ENCODE measurements around the gene LOXL1.

Gene LOXL1

GRCh38 chr15:73899197-73900094 lies 26.8 kb upstream of the LOXL1 start:
- no peaks in the 10 kb centered on the region for H3K4me1 Mint-ChIP-seq
- H3K9me3 Mint-ChIP-seq: no peaks in the 10 kb centered on the region
- peaks cover under 1% of the 10 kb centered on the region for H3K36me3 Mint-ChIP-seq (ENCODE audit: low read depth)
- H3K27me3 Mint-ChIP-seq (ENCODE audit: low read depth): peaks cover 9% of the 10 kb centered on the region
- no peak overlapping the region for H3K27ac Mint-ChIP-seq
- TF ChIP-seq CTCF (IDR thresholded peaks at IDR 0.05; ENCODE audit: unreplicated experiment in 3 of 3): no peak
- no peak overlapping the region for H3K4me3 Mint-ChIP-seq

- no peak overlapping the region for H3K27ac Mint-ChIP-seq
- H3K27me3 Mint-ChIP-seq (ENCODE audit: low read depth): peaks cover 4% of the 10 kb centered on the region
- H3K4me3 Mint-ChIP-seq: no peak overlapping the region
- peaks cover 6% of the 10 kb centered on the region for H3K36me3 Mint-ChIP-seq (ENCODE audit: low read depth)
- no peaks in the 10 kb centered on the region for H3K9me3 Mint-ChIP-seq
- no peaks in the 10 kb centered on the region for H3K4me1 Mint-ChIP-seq
- no peak for TF ChIP-seq CTCF (IDR thresholded peaks at IDR 0.05; ENCODE audit: unreplicated experiment in 3 of 3)
These were observed 26.1 kb upstream of the LOXL1 start for GRCh38 chr15:73900095-73900712.

GRCh38 chr15:73901126-73901810 lies 25.0 kb upstream of the LOXL1 start:
- no peaks in the 10 kb centered on the region for H3K9me3 Mint-ChIP-seq
- H3K27ac Mint-ChIP-seq: no peak overlapping the region

GRCh38 chr15:73902121-73903020 lies 23.9 kb upstream of the LOXL1 start:
- Mint-ChIP-seq H3K4me1 (peaks cover 7% of the 10 kb centered on the region), H3K9me3 (no peaks in the 10 kb centered on the region), H3K27me3 (ENCODE audit: low read depth) (peaks cover 4% of the 10 kb centered on the region), H3K27ac (no peak overlapping the region), H3K36me3 (ENCODE audit: low read depth) (peaks cover 6% of the 10 kb centered on the region), H3K4me3 (no peak overlapping the region)
- TF ChIP-seq CTCF (IDR thresholded peaks at IDR 0.05; ENCODE audit: unreplicated experiment in 3 of 3): no peak

More at GRCh38 chr15:73901126-73901810, 25.0 kb upstream of the LOXL1 start:
- TF ChIP-seq CTCF (IDR thresholded peaks at IDR 0.05; ENCODE audit: unreplicated experiment in 3 of 3): no peak
- Mint-ChIP-seq H3K36me3 (ENCODE audit: low read depth) (peaks cover 6% of the 10 kb centered on the region), H3K4me3 (no peak overlapping the region), H3K4me1 (no peaks in the 10 kb centered on the region), H3K27me3 (ENCODE audit: low read depth) (peaks cover 4% of the 10 kb centered on the region)

- Mint-ChIP-seq H3K4me3 (no peak overlapping the region), H3K27ac (no peak overlapping the region), H3K9me3 (no peaks in the 10 kb centered on the region), H3K27me3 (ENCODE audit: low read depth) (peaks cover 4% of the 10 kb centered on the region), H3K4me1 (peaks cover 15% of the 10 kb centered on the region), H3K36me3 (ENCODE audit: low read depth) (peaks cover 6% of the 10 kb centered on the region)
- no peak for TF ChIP-seq CTCF (IDR thresholded peaks at IDR 0.05; ENCODE audit: unreplicated experiment in 3 of 3)
These were observed 22.0 kb upstream of the LOXL1 start for GRCh38 chr15:73904026-73904815.
